ENCODE data around the gene BCKDHB.

Gene BCKDHB

DNA sequence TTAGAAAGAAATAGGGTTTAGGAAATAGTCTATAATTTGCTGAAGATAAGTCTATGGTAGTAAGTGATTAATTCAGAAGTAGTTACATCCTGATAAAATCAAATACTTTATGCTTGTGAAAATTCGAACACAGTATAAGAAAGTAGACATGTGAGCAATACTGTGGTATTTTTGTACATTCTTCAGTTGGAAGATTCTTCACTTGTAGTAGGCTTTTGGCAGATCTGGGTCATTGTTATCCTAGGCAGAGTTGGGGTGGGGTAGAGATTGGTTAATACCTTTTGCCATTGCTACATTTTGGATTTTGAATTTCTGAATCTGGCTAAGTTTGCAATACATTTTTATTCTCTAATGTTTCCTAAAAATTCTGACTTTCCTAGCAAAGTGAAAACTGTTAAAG, 197.5 kb downstream of the BCKDHB start:
- TF ChIP-seq, protein P1, sequence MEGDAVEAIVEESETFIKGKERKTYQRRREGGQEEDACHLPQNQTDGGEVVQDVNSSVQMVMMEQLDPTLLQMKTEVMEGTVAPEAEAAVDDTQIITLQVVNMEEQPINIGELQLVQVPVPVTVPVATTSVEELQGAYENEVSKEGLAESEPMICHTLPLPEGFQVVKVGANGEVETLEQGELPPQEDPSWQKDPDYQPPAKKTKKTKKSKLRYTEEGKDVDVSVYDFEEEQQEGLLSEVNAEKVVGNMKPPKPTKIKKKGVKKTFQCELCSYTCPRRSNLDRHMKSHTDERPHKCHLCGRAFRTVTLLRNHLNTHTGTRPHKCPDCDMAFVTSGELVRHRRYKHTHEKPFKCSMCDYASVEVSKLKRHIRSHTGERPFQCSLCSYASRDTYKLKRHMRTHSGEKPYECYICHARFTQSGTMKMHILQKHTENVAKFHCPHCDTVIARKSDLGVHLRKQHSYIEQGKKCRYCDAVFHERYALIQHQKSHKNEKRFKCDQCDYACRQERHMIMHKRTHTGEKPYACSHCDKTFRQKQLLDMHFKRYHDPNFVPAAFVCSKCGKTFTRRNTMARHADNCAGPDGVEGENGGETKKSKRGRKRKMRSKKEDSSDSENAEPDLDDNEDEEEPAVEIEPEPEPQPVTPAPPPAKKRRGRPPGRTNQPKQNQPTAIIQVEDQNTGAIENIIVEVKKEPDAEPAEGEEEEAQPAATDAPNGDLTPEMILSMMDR (IDR thresholded peaks at IDR 0.05; ENCODE audit: low read depth, low read length, missing control alignments) = no peak
- DNase-seq (ENCODE audit: extremely low read depth, low read depth) = no peak
- H3K4me3 ChIP-seq (replicated peaks; ENCODE audit: low read depth, low read length) = no peak overlapping the region

DNA sequence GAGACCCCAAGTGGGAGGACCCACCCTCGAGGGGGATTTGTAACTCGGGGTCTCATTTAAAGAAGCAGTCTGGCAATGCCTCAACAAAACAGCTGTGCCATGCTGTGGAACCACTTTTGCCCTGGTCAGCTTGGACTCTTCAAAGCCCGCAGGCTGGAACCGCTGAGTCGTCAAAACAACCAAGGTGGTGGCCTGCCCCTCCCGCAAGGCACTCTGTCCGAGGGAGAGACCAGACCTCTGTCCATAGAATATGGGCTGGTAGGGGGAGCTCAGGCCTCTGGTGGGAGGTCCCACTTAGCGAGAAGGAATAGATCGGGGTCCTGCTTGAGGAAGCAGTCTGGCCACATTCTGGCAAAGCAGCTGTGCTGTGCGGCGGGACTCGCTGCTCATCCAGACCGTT, 208.1 kb downstream of the BCKDHB start:
- DNase-seq (ENCODE audit: extremely low read depth, low read depth) = no peak
- TF ChIP-seq, protein P1 (IDR thresholded peaks at IDR 0.05; ENCODE audit: low read depth, low read length, missing control alignments) = no peak

GRCh38 chr6:80316686-80317231, 210.3 kb downstream of the BCKDHB start:
- TF ChIP-seq, protein P1 (IDR thresholded peaks at IDR 0.05; ENCODE audit: low read depth, low read length, missing control alignments) = no peak
- no peak for DNase-seq (ENCODE audit: extremely low read depth, low read depth)
- H3K4me3 ChIP-seq (replicated peaks; ENCODE audit: low read depth, low read length) = no peak overlapping the region

More for the DNA sequence above, 208.1 kb downstream of the BCKDHB start:
- no peak overlapping the region for H3K4me3 ChIP-seq (replicated peaks; ENCODE audit: low read depth, low read length)

DNA sequence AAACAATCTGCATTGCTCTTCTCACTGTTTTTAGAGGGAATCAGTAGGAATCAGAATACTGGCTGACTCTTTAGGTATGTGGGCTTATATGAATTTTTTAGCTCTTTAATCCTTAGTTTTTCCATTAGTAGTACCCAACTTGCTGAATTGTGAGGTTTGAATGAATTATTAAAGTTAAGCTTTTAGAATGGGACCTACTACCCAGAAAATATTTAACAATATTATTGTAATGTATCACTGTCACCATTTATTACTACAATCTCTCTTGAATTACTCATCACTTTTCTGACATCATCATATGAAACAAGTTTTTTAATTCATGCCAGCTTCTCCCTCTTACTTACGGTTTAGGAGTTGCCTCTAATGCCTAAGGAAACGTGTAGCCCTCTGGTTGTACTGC, 212.7 kb downstream of the BCKDHB start:
- TF ChIP-seq, protein P1 (IDR thresholded peaks at IDR 0.05; ENCODE audit: low read depth, low read length, missing control alignments) = no peak
- DNase-seq (ENCODE audit: extremely low read depth, low read depth) = no peak
- H3K4me3 ChIP-seq (replicated peaks; ENCODE audit: low read depth, low read length) = no peak overlapping the region

GRCh38 chr6:80321011-80321410, 214.5 kb downstream of the BCKDHB start:
- TF ChIP-seq, protein P1 (IDR thresholded peaks at IDR 0.05; ENCODE audit: low read depth, low read length, missing control alignments) = no peak
- no peak overlapping the region for H3K4me3 ChIP-seq (replicated peaks; ENCODE audit: low read depth, low read length)
- DNase-seq (ENCODE audit: extremely low read depth, low read depth) = no peak

DNA sequence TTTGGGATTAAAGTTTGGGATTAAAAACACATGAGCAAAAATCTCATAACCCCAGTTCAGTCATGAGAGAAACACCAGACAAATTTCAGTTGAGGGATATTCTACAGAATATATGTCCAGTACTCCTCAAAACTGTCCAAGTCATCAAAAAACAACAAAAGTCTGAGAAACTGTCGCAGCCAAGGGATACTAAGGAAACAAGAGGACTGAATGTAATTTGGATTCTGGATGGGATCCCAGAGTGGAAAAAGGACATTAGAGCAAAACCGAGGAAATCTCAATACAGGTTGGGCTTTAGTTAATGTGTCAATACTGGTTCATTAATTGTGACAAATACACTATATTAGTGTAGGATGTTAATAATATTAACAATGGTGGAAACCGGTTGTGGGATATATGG, 219.3 kb downstream of the BCKDHB start:
- DNase-seq (ENCODE audit: extremely low read depth, low read depth) = no peak
- TF ChIP-seq, protein P1 (IDR thresholded peaks at IDR 0.05; ENCODE audit: low read depth, low read length, missing control alignments) = no peak
- H3K4me3 ChIP-seq (replicated peaks; ENCODE audit: low read depth, low read length) = no peak overlapping the region

DNA sequence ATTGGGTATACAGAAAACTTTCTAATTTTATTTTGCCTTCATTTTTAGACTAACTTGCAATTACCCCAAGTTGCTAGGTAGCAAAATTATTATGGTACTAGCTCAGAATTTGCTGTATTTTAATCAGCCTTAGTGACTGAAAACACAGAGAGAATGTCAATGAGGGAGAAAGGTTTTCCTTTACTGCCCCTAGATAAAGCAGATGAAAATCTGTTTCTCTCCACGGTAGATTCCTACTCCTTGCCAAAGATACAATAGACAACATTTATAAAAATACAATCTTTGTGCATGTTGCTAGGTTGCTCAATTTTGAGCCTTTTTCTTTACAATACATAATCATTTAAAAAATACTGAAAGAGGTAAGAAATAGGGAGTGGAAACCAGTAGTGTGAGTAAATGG, 222.2 kb downstream of the BCKDHB start:
- TF ChIP-seq, protein P1 (IDR thresholded peaks at IDR 0.05; ENCODE audit: low read depth, low read length, missing control alignments) = no peak
- DNase-seq (ENCODE audit: extremely low read depth, low read depth) = no peak
- H3K4me3 ChIP-seq (replicated peaks; ENCODE audit: low read depth, low read length) = no peak overlapping the region
